ENCODE measurements around the gene SLCO4A1.
A peak's percentile ranks its signal among the peaks of the same experiment; 100 is the strongest.

The SLCO4A1 gene

DNA sequence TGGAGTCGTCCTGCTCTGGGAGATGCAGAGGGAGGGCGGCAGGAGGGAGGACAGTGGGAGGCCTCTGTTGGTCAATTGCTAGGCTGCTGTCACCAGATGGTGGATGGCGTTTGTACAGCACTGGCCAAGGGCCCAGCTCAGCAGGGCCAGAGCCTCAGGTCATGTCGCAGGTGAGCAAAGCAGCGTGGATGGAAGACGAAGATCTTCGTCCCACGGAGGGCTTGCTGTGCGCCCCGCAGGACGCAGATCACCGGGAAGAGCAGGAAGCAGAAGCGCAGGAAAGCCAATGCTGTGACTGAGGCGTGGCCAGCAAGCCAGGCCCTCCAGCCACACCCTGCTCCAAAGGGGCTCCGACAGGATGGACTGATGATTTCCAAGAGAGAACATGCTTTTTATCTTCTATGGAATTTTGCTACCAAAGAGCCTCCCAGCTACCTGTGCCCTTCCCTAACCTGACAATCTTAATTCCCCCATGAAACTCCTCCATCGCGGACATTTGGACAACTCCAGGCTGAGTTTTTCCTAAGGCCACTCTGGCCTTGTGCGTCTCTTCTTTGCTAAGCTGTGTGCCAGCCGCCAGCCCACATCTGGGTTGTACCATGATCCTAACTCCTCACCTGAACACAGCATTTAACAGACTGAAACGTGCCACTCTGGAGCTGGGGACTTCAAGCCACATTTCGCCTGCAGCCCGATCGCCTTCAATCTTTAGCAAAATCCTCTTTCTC is 3.5 kb upstream of the SLCO4A1 start:
- DNase-seq = no peak

DNA sequence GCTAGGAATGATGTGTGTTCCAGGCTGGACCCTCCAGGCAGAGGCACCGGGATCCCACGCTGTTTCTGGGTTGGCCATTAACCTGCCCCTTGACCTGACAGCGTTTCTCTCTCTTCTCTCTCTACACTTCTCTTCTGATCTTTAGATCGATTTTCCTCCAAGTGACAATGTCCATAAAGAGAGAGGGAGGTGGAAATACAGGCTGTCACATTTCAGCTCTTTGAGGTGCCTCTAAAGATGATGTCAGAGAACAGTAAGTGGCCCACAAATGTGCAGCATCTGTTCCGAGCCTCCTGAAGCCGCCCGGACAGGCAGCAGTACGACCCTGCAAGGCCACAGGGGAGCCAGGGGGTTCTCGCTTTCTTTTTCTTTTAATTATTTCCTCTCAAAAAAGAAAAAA is 2.5 kb upstream of the SLCO4A1 start:
- DNase-seq = no peak

DNA sequence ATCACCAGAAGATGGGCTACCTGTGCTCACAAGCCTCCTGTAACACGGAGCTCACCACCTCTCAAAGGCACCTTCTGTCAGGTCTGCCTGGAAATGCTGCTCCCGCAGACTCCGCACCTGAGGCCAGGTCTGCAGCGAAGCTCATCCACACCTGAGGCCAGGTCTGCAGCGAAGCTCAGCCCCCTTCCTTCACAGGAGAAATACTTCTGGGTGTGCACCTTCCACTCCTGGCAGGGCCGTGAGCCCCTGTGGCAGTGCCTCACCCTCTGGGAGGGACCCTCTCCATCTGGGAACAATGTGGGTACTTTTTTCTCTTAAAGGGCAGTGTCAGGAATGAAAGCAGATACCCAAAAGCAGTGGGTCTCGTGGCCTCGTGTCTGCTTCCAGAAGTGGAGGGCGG is 1.4 kb upstream of the SLCO4A1 start:
- DNase-seq = no peak

DNA sequence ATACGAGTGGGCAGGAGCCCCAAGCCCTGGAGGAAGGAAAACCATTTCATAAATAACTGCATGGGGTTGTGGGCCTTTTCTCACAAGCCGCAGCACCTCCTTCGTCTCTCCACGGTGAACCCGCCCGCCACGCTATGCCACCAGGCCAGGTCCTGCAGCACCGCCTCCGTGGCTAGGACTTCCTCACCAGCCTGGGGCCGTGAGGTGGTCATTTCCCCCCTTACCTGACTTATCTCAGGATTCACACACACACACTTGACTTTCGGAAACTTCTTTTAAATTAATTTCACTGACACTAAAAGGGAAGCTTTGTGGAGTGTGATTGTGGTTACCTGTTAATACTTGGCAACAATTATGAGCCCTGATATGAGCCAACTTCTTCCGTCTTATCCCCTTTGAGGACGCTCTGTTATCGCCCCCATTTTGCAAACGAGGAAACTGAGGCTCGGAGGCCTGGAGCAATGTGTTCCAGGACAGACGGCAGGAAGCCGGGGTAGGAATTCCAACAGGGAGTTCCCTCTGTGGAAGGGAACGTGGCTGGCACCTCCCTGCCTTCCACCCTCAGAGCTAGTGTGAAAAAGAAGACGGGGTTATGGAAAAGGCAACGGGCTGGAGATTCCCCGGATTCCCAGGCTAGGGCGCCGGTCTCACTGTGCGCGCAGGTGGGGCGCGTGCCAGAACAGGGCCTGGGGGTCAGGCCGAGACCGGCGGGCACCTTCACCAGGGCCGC is 817 bp upstream of the SLCO4A1 start:
- DNase-seq = no peak

DNA sequence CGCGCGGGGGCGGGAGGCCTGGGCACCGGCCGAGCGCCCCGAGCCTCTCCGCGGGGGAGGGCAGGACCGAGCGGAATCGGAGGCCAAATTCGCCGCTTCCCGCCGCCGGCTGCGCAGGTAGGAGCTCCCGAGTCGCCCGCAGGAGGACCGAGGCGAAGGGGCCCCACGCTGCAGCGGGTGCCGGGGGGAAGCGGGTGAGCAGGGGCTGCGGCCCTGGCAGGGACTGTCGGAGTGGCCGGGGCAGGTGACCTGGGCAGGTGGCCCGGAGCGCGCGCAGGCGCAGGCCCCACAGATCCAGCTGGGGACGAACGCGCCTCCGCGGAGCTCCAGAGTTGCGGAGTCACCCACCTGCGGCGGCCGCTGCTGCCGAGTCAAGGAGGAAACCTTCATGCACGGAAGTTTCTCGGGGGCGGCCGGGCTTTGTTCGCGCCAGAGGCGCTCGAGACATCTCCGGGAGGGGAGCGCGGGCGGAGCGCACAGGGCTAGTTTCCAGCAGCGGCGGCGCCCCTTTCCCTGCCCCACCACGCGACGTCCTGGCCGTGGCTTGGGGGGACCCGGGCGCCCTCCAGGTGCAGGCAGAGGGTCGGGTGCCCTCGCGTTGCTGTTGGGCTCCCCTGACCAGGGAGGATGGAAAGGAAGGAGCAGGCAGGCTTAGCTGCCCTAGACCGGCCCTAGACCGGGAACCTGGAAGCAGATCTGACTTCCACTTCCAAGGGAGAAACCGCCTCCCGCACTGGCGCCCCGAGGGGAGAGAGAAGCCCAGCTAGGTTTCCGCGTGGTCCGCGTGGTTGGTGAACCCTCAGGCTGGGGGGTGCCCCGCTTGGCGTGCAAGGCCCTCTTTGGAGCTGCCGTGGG is 590 bp downstream of the SLCO4A1 start:
- DNase-seq = peak; percentile 45

DNA sequence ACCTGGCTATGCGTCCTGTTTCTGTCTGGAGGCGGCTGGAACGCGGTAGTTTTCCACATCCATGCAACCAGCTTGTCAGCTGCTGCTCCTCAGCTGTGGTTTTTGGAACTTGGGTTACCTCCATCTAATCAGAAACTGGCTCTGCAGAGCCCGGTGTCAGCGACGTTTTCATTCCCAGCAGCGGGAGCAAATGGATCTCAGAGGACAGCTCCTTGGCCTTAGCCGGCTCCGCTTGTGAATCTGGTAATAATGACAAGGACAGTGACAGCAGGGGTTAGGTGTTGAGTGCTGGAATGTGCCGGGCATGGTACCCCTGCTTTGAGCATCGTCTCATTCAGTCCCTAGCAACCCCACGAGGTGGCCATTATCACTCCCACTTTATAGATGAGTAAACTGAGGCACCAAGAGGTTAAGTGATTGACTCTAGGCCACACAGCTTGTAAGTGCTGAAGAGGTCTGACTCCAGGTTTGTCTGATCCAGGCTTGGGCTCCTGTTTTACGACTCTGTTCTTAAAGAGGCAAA is 1.3 kb downstream of the SLCO4A1 start:
- DNase-seq = no peak

DNA sequence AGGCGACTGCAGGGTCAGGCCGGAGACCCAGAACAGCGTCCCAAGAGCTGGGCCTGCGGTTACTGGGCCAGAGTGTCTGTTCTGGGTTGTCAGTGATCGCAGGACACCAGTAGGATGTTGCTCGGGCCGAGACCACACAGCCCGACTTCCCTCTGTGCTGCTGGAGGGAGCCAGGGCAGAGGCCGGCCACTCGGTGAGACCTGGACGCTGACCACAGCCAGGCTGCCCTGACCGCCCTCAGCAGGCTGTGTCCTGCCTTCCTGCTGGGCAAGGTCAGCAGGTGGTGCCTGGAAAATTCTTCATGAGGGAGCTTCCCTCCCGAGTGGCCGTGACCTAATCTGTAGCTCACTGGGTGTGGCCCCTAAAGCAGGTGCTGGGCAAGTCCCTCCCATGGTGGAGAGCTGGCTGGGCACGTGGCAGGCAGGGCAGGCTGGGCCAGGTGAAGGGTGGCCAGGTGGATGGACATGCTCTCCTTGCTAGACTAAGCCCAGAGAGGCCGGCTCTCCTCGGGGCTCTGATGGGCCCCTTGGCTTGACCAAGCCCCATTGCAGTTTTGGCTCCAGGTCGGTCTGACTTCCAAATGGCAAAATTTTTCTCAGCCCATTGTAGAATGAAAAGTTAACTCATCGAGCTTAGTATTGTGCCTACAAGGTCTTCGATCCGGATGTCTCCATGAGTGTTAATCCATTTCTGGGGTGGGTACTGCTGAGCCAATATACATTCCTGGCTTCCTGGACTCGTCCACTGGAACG is 1.9 kb downstream of the SLCO4A1 start:
- no peak for DNase-seq

DNA sequence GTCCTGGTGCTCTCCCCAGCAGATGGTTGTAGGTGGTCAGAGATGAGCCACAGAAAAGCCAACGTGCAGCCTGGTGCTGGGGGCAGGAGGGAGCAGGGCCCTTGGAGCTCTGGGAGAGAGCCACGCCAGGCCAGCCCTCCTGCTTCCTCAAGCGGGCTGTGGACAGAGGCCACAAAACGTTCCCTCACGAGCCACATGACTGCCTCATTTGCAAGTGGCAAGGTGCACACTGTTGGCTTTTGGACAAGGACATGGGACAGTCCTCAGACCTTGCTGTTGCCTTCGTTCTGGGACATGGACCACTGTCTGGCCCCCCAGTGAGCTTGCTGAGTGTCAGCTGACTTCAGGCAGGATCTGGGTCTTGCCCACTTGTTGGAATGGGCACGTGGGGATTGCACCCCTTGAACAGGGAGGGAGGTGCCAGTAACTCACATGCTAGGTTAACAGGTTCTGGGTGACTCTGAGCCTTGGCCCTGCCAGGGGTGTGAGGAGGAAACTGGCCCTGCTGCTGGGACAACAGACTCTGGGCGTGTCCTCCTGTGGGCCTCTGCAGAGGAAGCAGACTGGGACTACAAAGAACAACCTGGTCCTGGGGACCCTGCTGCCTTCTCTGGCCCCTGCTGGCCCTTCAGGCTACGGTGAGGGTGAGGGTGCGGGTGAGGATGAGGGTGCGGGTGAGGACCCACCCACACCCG is 2.6 kb downstream of the SLCO4A1 start:
- no peak for DNase-seq

DNA sequence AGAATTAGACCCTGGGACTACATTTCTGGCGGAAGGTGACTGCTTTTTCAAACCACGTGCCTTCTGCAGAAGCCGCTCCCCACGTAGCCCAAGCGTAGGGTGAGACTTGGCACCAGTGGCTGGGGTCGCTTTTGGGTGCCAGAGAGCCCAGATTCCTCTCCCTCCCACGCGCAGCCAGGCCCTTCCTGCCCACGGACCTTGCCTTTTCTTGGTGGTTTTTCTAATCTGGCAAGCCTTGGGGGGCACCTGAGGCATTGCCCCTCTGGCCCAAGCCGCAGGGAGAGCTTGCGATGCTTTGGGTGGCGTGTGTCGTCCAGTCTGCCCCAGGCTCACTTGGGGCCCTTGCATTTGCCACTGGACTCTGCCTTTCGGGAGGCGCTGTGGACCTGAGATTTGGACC is 3.3 kb downstream of the SLCO4A1 start:
- DNase-seq = no peak

DNA sequence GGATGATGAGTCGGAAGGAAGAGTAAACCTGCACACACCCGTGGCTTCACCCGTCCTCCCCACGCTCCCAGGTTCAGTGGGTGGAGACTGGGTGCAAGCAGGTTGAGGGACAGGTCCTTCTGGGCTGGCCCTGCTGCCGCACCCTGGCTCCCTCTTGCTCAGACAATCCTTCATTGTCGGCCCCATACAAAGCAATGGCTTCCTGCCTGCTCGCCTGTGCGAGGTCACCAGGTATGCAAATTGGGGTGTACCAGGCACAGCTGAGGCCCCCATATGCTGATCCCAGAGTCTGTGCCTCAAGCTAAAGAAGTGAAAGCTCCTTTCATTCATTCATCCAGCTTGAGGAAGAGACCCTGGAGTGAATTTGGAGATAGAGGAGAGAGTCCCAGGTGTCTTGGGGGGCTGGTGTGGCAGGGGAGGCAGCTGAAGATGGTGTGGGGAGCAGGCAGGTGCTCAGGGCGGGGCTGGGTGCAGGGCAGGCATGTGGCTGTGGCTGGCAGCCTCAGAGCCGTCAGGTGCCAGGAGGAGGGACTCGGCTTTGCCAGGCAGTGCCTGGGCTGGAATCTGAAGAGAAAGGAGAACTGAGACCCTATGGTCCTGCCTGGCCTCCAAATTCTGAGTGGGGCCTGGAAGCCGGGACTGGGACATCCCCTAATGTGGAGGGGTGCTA is 4.7 kb downstream of the SLCO4A1 start:
- no peak for DNase-seq

DNA sequence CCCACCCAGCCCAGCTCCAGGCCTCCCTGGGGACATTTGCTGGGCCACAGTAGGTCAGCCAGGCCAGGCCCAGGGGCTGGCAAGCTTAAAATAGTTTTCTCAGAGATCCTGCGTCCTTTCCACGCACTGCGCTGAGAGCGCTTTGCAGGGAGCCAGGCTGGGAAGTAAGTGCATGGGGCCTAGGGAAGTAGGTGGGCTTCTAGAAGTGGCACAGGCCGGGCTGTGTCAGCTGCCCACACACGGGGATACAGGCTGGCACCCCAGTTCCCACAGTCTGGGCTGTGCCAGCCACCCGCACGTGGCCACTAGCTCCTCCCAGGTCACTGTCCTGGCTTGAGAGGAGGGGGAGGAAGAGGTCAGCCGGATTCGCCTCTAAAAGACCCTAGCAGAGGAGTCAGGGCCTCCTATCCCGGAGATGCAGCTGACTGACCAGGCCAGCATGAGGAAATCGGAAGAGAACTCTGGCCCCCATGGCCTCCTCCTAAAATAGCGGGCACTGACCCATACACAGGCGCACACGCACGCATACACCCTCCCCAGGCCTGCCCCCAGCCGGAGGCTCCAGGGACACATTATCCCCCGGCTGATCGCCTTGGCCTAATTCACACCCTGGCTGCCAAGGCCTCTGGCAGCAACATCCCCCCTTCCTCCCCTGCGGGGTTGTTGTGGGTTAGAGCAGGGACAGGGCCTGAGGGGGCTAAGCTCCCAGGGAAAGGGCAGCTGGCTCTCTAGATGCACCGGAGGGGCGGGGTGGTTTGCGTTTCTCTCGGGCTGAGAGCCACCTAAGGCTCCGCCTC is 5.4 kb downstream of the SLCO4A1 start:
- DNase-seq = no peak

DNA sequence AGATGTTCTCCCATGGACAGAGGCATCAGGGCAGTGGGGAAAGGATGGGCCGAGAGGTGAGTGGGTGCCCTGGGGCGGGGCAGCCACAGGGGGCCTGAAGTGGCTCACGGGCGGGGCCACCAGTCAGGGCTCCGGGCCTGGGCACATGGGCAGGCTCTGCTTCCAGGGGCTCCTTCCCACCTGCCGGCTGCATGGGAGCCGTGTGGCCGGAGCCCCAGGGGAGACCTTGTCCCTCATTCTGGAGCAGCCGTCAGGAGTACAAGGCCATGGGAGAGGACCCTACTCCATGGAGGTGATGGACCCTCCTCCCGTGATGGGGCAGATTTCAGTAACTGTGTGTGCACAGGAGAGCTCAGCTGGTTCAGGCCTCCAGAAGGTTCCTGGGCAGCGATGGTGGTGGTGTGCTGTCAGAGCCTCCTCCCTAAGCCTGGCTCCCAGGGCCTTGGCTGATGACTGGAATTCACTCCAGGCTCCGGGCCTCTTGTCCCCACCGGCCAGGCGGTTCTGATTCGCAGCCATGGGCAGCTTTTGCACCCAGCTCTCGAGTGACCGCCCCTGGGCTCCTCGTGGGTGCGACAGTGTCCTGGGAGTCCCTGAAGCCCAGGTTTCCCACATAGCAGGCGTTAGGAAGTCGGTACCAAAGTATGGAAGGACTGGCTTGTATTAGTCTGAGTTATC is 6.2 kb downstream of the SLCO4A1 start:
- DNase-seq = no peak

DNA sequence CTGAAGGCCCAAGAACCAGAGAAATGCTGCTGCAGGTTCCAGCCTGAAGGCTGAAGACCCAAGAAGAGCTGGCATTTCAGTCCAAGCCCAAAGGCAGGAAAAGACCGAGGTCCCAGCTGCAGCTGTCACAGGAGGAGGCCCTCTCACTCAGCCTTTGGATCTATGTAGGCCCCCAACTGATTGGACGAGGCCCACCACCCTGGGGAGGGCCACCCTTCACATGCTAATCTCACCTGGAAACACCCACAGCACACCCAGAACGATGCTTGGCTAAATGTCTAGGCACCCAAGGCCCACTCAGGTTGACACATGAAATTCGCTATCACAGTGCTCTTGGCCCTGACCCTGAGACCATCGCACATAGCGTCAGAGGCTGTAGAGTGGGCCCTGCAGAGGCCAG is 6.8 kb downstream of the SLCO4A1 start:
- DNase-seq = no peak

DNA sequence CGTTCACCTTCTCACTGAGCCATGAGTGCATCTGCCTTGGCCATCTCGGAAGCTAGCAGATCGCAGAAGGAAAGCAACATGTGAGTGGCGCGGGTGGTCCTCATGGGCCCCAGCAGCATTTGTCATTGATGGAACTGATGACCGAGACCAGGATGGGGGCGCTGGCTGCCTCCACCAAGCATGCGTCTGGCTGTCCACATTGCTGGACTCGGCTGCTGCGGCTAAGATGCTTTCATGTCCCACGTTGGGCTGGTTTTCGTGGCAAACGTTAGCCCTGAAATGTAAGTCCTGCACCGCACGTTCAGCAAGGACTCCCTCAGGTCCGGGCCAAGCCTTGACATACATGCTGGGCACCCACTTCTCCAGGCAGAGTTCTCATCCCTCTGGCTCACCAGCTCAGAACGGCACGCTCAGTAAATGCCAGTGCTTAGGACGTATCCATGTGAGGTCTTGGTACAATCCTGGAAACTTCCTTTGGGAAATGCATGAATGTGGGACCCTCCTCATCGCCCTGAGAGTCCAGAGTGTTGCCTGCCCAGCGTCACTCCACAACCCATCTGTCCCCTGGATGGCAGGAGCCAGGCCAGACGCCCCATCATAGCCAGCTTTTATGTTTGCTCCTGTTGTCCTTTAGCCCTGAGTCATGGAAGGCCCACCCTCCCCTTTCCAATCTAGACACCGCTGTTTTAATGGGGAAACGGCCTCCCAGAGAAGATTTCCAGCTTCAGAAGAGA is 8.4 kb downstream of the SLCO4A1 start:
- no peak for DNase-seq

DNA sequence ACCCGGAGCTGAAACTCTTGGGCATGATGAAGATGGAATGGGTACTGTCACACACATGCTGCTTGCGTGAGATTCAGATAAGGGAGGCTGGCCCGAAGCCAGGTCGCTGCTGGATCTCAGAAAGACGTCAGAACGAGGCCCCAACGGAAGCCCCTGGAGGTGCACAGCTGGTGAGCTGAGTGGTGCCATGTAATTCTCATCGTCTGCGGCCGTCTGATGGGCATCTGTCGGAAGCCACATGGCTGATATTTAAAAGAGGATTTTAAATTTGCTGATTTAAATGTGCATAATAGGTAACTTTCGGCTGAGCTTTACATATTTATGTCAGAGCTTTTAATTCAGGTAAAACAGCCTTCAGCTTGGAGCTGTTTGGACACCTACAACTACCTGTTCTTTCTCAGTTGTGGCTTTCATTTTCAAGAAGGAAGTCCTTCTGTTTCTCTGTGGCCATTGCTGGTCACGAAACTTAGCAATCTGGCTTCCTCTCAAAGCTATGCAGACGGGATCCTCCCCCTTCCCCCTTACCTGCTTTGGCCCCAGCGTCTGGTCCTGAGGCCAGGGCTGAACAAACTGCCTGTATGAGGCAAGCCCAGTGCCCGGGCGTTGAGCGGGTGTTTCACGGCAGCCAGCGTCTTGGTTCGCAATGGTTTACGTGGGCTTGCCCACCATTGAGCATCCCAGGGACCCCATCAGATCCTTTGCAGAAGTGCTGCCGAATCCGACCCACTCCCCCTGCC is 9.2 kb downstream of the SLCO4A1 start:
- peak; percentile 77 for DNase-seq

DNA sequence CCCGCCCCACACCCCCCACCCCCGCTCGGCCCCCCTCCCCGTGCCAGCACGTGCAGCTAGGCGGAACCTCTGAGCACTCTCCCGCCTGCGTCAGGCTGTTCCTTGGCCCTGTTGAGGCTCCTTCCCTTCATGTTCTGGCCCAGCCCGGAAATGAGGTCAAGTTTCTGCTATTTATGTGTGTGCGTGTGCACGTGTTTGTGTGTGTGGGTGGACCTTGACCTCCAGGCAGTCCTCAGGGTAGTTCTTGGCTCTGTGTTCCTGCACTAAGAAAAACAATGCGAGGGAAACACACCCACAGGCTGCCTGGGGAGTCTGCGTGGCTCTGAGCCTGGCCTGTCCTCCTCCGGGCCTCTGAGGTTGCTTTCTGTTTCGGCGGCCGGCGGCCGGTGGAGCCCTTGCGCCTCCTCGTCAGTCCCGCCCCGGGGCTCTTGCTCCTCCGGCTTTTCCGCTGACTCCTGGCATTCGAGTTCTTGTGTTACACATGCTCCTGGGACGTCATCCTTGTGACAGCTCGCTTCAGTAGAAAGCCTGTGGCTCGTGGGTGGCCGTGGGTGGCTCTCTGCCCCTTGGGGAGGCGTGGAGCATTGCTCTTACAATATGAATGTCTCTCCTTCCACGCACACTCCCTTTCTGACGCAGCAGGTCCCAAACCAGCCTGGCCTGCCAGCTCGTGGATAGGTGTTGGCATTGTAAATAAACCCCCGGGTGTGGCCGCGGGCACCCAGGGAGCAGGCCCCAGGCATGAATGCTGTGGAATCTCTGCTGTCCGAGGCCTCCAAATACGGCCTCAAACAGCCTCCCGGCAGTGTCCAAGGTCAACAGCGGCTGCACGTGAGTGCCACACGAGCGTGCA is 10.0 kb downstream of the SLCO4A1 start:
- peak; percentile 80 for DNase-seq

DNA sequence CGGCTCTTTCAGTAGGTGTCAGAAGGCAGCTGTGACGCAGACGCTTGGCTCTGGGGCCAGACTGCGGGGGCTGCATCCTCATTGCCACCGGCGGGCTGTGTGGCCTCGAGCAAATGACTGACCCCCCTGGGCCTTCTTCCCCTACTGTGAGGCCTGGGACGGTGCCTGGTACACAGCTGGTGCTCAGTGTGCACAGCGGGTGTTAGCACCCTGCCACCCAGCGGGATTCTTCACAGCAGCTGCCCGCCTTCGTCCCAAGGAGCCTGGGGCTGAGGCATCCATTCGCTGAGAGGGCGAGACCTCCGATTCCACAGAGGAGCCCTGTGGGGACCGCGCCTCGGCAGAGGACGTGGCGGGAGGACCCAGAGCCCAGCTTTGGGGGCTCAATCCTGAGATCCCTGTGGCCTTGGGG is 10.6 kb downstream of the SLCO4A1 start:
- DNase-seq = no peak

DNA sequence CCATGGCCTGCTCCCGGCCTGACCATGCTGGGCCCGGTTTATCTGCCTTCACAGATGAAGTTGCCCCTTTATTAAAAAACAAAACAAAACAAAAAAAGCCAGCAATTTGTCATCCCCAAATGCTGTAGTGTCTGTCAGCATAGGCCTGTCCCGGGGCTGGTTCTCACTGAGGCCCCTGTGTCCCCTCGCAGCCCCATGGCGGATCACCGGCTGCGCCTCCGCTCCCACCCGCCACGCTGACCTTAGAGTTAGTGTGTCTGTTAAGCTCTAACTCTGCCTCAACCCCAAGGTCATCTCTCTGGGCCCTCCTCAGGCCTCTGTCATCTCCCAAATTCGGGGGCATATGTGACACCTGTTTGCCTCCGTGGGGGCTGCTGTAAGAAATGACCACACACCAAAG is 11.1 kb downstream of the SLCO4A1 start:
- no peak for DNase-seq
